ENCODE results near the gene SLC35E3.

DNA sequence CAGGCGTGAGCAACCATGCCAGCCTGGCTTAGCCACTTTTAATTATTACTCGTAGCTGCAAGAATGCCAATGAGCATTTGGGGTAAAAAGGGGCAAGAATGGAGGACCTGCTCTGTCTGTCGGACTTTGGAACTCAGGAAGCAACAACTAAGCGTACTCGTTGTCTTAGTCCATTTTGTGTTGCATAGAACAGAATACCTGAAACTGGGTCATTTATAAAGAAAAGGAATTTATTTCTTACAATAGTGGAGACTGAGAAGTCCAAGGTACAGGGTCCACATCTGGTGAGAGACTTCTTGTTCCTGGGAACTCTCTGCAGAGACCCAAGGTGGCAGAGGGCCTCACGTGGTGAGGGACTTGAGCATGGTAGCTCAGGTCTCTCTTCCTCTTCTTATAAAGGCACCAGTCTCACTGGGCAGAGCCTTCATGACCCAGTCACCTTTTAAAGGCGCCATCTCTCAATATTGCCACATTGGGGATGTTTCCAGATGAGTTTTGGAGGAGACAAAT lies 29.2 kb downstream of the SLC35E3 start:
- TF ChIP-seq ZNF114 (CRISPR knock-in tag; IDR thresholded peaks at IDR 0.05), result no peak
- TF ChIP-seq, protein P1, sequence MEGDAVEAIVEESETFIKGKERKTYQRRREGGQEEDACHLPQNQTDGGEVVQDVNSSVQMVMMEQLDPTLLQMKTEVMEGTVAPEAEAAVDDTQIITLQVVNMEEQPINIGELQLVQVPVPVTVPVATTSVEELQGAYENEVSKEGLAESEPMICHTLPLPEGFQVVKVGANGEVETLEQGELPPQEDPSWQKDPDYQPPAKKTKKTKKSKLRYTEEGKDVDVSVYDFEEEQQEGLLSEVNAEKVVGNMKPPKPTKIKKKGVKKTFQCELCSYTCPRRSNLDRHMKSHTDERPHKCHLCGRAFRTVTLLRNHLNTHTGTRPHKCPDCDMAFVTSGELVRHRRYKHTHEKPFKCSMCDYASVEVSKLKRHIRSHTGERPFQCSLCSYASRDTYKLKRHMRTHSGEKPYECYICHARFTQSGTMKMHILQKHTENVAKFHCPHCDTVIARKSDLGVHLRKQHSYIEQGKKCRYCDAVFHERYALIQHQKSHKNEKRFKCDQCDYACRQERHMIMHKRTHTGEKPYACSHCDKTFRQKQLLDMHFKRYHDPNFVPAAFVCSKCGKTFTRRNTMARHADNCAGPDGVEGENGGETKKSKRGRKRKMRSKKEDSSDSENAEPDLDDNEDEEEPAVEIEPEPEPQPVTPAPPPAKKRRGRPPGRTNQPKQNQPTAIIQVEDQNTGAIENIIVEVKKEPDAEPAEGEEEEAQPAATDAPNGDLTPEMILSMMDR (conservative IDR thresholded peaks at IDR 0.05; ENCODE audit: low read depth in 2 of 2), result no peak

All from GM23338 (cell line).